Amniotic epithelial cell (primary cell): ENCODE measurements around the gene SRGAP3.

Source experiments
- DNase-seq: peaks from one replicate; pipeline ENCODE4 v3.0.0-alpha.2; 2010; ENCODE audit warnings: low read depth

The SRGAP3 gene

DNA sequence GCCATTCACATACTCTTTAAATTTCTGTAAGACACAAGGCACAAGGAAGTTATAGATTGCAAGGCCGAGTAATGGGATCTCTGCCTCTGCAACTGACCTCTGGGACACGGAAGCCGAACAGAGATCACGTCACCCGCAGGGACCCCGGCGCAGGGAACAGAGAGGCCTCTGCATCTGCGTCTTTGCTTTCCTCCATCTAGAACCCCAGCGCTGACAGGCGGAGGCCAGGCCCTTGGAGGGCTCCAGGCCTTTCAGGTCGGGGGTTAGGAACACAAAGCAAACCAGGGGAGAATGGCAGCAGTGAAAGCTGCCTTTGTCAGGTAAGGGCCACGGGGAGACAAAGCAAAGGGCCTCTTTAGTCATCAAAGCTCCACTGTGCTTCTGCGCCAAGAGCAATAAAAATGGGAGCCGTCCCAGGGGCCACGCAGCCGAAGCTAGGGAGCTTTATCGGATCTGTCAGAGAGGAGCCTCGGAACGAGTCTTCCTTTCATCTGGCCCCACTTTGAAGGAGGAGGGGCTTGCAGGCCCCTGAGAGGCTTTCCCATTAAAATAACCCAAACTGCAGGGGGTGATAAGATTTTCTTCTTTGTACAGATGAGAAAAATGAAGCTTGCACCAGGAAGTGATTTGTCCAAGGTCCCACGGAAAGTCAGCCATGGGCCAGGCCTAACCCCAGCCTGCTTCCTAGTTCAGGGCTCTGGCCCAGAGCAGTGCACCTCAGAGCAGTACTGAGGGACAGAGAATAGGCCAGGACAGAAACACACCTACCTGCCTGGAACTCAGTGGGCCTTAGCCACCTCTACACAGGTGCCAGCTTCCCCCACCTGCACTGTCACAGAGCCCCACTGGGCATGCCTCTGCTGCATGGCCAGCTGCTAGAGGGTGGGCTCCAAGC is 201.7 kb downstream of the SRGAP3 start:
- no peak for DNase-seq

DNA sequence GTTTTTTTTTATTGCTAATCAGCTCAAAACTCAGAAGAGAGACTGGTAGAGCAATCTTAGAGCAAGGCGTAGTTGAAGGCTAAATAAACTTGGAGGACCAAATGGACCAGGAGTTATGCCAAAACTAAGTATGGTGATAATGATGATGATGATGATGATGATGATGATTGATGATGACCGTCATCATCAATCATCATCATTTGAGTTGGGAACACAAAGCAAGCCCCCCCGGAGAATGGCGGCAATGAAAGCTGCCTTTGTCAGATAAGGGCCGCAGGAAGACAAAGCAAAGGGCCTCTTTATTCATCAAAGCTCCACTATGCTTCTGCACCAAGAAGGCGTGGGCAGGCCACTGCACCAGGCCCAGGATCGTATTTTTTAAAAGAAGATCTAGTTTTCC is 204.1 kb downstream of the SRGAP3 start:
- DNase-seq = no peak

DNA sequence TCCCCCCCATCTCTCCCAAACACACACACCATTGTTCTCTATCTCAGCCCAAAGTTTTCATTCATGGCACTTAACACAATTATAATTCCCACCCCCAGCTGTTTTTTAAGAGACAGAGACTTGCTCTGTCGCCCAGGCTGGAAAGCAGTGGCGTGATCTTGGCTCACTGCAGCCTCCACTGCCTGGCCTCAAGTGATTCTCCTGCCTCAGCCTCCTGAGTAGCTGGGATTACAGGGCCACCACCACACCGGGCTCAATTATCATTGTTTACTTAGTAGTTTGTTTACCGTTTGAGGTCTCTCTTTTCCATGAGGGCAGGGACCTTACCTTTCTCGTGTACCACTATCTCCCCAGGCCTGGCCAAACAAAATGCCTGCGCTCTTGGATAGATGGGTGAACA is 206.4 kb downstream of the SRGAP3 start:
- no peak for DNase-seq

DNA sequence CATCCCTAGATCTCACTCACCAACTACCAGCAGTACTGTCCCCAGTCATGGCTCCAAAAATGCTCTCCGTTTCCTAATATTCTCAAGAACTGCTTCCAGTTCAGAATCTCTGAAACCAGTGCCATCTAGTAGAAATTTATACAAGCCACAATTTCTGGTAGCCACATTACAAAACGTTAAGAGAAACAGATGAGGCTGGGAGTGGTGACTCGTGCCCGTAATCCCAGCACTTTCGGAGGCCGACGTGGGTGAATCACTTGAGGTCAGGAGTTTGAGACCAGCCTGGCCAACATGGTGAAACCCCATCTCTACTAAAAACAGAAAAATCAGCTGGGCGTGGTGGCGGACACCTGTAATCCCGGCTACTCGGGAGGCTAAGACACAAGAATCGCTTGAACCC is 207.8 kb downstream of the SRGAP3 start:
- peak; percentile 12 for DNase-seq

DNA sequence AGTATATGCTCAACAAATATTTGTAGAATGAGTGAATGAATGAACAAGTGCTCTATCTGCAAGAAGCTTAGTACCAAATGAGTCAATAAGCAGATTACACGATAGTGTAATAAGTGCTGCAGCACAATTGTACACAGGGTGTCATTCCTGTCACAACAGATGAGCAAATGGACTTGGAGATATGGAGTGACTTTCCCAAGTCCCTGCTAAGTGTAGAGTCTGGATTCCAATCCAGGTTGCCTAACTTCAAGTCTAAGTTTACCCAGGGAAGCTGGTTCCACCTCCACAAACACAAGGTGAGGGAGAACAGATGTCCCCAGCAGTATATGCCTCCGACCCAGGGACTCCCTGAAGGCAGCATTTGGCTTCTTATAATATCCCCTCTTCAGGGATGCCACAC is 208.4 kb downstream of the SRGAP3 start:
- peak; percentile 17 for DNase-seq

DNA sequence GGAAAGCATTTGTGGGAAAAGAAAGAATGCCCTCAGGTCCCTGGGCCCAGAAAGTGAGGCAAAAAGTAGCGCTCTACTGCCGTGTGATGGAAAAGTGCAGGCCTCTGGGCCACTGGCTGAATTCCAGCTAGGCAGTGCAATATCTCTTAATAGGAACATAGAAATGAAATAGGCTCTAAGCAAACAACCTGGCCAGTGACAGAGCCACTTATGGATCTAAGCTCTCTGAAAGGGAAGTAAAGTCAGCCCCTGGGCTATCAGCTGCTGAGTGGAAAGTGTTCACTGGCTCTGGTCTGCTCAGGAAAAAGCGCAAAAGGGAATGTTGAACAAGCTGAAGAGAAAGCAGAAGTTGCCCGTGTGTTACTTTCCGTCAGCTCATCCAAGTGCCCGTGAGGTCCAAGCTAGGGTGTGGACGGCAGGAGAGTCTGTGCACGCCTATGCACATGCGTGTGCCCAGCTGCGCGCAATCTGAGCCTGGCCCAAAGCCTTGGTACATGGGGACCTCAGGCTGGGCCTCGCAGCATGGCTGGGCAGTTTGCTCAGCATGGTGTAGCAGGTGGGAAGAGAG is 212.2 kb downstream of the SRGAP3 start:
- DNase-seq = peak; percentile 4

DNA sequence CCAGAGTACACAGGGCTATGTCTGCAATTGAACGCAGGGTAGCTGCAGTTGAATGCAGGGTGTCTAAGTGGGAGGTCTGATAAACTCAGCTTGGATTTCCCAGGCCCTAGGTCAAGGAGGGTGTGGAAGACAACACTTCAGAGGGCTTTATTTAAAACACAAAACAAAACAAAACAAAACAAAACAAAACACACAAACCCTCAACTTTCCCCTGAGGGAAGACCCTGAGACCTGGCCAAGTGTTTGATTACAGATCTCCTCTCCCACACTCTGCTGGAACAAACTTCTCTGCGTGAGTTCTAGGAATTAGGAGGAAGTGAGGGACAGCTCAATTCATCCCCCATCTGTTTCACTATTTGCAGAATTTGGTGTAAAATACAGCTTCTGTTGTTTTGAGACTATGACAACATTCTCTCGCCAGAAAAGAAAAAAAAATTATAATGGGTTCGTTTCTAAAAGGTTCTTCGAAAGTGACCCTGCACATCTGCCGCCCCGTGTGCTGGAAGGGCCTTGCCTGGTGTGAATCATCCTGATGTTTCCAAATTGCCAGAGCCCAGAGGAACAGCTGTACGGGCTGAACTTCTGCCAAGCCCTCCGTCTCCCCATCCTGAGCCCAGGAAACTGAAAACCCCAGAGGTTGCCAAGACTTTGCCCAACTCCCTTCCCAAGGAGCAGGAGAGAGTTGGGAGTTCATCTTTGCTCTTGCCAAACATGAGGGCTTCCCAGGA is 212.9 kb downstream of the SRGAP3 start:
- peak; percentile 6 for DNase-seq

DNA sequence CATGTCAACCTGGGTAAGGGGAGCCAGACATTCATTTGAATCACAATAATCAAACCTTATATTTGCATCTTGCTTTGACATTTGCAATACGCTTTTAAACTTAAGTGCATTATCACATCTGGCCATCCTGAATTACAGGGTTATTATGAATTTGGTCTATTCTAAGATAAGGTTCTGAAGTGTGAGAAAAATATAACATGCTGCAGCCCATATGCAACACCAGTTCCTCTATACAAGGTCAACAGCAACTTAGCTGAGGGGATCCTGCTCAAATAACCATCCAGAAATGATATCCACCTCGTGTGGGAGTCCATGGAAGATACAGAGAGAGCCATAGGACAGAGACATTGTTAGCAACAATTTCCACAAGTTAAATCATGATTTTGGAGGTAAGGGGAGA is 213.5 kb downstream of the SRGAP3 start:
- DNase-seq = no peak

DNA sequence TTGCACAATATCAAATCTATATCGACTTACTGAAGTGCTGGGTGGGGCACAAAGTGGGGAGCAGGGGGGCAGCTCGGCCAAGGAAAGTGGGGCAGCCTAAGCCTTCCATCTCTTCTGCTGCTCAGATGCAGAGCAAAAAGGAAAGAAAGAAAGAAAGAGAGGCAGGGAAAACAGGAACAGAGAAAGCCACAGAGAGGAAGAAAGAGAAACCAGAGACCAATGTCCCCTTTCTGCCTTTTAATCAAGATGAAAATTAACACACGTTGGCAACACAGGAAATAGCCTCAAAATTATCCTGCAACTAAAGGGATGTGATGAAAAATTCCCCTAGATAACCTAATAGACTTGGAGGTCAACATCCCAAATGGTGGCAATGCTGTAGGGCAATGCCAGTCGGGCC is 214.0 kb downstream of the SRGAP3 start:
- DNase-seq = no peak

DNA sequence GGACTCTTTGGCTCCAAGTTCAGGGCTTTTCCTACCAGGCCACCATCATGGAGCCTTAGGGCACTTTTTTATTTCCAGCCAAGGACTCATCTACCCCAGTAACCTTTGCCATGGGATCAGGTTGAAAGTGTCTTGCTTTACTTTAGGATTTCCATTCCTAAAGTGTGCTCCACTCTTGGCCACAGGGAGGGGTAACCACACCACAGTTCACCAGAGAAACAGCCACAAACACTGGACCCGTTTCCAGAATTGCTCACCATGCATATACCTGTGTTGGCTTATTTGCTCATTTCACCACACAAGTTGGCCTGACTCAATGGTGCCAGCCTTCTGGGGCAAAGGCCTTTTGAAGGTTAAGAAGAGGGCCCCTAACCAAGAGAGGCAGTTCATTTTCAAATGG is 215.6 kb downstream of the SRGAP3 start:
- DNase-seq = no peak

DNA sequence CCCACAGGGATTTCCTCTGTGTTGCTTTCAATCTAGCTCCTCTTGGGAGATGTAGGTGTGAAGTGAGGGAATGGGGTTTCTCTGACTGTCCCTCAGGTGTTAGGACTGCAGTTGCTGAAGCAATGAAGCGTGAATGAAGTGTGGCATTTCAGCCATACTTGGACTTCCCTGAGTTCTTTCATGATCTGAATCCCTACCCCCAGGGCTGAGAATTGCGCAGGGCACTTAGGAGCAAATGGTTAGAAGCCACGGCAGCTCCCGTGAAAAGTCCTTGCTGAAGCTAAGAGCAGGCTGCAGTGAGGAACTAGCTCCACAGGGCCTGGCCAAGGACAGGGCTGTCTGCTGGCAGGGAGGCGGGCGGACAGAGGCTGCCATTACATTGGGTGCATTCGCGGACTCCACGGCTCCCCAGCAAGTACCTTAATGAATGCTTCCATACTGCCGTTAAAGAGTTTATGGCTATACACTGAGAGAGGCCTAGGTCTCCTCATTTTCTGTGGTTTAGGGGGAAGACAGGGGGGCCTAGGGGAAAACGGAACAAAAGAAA is 217.1 kb downstream of the SRGAP3 start:
- DNase-seq = no peak

DNA sequence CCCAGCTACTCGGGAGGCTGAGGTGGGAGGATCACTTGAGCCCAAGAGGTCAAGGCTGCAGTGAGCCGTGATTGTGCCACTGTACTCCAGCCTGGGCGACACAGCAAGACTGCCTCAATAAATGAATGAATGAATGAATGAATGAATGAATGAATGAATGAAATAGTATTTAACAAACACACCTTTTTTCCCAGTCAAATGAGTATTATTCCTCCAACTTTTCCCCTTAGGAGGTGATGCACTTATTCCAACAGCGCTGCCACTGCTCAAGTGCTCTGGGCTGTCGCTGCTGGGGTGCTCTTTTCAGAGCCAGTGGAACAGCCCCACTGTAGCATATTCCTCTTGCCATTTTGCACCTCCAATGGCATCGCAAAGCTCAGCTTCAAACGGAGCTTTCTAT is 219.4 kb downstream of the SRGAP3 start:
- DNase-seq = no peak

DNA sequence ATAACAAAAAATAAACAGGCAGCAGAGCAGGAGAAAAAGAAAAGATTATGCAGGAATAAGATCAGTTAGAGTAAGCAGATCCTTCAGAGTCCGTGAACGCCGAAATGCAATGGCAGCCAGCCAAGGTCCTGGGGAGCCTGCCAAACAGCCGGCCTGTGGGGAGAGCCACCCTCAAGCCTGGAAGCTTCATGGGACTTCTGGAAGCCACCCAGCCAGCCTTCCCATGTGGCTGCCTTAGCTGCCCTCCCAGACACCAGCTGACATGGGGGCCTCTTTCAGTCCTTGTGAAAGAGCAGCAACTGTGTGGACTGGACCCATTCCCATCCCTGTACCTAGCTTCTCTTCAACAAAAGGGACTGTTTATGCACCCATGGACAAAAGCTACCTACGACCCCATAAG is 221.3 kb downstream of the SRGAP3 start:
- peak; percentile 48 for DNase-seq

DNA sequence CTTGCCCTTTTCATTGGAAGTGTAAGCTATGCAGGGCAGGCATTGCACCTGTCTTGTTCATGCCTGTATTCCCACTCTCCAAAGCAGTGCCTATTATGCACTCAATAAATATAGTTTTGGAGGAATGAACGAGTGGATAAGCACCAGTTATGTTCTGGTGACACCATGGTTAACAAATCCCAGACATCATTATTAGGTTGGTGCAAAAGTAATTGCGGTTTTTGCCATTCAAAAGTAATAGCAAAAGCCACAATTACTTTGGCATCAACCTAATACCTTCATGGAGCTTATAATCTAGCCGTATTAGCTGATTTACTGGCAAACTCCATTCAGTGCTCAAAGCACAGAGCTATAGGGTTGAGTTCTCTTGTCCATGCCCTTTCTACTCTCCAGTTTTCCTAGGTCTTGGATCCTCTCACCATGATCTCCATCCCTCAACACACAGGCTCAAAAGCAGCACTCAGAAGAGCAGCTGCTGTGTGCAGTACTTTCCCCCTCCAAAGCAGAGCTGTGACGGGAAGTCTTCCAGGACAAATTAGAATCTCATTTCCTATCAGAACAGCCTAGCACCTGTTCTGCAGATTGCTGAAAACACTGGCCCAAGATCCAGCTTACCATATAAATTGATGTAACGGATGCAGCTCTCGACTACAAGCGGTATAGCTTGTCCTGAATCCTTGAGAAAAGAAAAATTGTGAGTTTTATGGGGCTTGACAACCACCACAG is 223.0 kb downstream of the SRGAP3 start:
- no peak for DNase-seq

DNA sequence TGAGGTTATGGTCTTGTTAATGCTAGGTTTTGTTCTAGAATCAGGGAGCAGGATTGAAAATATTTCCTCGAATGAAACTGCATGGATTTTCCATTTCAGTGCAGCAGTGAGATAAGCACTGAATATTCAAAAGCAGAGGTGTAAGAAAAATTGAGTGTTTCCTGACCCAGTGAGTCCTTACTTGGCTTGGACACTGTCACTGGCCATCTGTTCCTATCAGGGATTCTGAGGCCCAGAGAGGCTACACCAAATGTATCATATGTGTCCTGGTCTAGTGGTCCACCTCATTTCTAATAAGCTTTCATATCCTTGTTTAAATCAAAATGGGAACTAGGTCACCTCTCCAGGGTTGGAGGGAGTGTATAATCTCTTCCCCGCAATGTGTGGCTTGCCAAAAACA is 225.1 kb downstream of the SRGAP3 start:
- no peak for DNase-seq

DNA sequence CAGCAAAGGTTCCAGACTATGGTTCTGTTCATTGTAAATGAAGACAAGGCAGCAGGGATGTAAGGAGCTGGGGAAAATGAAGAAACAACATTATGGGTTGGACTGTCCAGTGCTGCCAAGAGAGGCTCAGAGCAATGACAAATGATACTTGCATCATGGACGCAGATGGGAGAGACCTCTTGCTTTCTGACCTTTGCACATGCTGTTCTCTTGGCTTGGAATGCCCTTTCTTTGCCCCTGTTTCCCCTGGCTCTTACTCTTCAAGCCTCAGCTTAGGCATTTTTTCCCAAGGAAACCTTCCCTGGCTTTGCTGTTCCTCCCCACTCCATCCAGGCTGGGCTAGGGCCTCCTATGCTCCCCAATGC is 226.2 kb downstream of the SRGAP3 start:
- peak; percentile 31 for DNase-seq

DNA sequence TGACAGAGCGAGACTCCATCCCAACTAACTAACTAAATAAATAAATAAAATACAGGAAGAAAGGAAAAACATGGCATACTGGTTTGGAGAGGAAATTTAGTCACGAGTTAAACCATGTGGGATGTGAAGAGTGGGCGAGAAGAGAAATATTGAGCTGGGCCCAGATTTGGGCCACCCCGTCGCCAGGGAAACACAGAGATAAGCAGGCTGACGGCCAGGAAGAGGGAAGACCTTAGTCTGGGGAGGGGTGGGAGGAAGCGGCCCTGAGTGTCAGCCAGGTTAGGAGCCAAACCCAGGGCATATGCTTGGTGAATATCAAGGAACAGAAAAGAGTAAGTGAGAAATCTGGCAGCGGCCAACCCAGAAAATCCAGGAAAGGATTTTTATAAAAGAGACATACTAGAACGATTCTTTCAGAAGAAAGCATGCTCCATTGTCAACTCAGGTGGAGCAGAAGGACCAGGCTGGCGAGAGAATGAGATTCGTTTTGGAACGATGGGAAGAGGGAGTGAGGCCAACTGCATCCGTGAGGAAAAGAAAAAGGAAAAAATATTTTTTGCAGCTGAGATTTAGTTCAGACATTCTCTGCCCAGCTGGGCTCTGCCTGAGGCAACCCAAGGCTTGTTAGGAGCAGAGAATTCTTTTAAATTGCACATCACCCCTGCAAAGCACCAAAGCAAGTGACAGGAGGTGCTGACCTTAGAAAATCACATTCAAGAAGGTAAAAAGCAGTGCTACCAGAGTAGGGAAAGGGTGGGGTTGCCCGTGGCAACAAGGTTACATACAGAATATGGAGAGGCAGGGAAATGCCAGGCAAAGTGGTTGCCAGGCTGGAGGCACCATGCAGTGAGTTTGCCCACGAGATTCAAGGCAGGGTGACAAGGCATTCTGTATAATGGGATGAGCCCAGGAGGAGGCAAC is 226.9 kb downstream of the SRGAP3 start:
- no peak for DNase-seq

DNA sequence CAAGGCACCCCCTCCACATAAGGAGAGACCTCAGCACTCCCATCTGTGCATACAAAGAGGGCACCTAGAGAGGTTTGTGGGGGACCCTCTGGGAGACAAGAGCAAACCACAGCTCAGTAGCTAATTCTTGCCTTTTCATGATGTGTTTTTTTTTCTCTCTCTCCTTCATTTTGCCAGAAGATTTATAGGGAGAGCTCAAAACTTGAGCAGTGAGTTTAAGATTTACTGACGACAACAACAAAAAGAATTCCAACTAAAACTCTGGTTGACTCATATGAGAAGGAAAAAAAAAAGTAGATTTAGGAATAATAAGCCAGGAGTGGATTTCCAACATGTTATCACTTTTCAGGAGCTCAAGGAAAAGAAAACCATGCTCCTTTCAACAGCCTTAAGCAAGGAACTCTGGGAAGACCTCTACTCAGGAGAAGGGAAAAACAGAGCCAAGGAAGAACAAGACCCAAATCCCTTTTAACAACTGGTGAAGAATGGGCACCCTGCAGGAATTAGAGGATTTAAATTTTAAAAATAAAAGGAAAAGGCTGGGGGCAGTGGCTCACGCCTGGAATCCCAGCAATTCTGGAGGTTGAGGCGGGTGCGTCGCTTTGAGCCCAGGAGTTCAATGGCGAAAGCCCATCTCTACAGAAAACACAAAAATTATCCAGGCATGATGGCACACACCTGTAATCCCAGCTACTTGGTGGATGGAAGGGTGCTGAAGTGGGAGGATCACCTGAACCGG is 228.0 kb downstream of the SRGAP3 start:
- DNase-seq = no peak

DNA sequence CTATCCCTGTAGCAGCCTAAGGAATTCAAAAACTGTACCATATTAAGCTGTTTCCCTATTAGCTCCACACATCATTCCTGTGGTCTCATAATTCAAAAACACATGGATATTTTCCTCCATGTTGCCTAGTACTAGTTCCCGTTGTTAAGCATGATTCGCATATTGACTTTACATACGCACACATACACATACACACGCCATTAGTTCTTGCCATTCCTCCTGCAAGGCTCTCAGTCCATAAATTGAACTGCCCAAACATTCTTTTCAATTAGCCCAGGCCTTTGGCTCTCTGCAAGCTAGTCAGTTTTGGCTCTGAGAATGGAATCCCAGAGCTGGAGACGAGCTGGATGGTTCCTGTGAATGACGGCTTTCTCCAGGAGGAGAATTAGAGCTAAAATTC is 229.0 kb downstream of the SRGAP3 start:
- DNase-seq = peak; percentile 38

DNA sequence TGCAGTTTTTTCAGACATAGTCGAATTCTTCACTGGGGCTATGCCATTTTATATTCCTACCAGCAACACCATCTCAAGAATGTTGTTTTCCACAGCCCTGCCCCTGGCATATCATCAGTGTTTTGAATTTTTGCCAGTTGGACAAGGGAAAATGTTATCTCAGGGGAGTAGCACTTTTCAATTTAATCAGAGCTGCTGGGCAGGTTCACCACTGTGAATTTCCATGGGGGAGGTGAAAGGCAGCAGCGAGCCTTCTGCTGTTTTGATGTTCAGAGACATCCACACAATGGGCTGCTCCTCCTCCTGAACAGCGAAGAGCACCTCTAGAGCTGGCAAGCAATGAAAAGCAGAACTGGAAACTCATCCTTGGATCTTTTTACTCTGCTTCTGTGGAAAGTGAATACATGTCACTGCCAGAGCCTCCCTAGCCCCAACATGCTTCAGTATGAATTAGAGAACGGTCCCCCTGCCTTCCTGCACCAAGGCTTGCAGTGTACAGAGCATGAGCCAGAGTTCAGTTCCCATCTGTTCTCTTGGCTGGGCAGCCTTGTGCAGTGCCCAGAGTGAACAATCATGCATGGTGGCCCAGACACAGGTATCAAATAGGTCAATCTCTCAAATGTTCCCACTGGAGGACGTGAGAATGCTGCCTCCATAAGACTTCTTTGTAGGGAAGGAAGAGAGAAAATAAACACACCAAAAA is 230.0 kb downstream of the SRGAP3 start:
- DNase-seq = no peak
